ENCODE results near the gene MAMSTR.
"Not testable (repeated sequence)": the region's sequence is repeated elsewhere in the genome, so short reads cannot be mapped to it uniquely, and the experiment has no call there.

Gene MAMSTR

DNA sequence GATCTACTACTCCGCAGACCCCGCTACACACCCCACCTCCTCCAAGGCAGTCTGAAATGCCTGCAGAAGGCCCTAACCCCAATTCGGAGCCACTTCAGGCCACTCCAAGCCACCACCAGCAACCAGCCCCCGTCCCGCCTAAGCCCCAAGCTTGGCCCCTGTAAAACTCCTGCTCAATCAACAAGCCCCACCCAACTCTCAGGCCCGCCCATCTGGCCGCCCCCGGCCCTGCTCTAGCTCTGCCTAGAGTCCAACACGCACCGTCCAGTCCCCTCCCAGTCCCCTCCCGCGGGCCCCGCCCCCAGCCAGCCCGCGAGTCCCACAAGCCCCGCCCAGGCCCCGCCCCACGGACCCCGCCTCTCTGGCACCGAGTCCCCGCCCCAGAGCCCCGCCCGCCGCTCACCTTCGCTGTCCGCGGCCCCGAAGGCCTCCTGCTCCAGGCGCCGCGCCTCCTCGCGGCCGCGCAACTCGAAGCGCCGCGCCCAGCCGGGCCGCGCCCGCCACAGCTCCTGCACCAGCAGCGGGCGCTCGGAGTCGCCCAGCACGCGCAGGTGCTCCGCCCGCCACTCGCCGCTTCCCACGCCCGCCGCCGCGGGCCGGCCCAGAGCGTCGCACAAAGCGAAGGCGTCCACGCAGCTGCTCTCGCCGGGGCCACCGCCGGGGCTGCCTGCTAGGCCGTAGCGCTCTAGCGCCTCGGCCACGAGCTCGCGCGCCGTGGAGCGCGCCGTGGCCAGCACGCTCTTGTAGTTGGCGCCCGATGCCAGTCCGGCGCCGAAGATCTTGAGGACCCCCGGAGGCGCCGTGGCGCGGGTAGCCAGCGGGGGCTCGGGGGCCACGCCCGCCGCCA, 19.3 kb upstream of the MAMSTR start:
- DNase-seq = peak; percentile 94
- peaks cover 20% of the 10 kb centered on the region for H3K27me3 Mint-ChIP-seq
- H3K4me1 Mint-ChIP-seq (ENCODE audit: low read depth) = peaks cover 10% of the 10 kb centered on the region
- peak overlapping the region; percentile 44 for H3K27ac Mint-ChIP-seq
- H3K36me3 Mint-ChIP-seq (ENCODE audit: low read depth) = no peaks in the 10 kb centered on the region
- H3K9me3 Mint-ChIP-seq = no peaks in the 10 kb centered on the region
- peak overlapping the region; percentile 55 for H3K4me3 Mint-ChIP-seq

DNA sequence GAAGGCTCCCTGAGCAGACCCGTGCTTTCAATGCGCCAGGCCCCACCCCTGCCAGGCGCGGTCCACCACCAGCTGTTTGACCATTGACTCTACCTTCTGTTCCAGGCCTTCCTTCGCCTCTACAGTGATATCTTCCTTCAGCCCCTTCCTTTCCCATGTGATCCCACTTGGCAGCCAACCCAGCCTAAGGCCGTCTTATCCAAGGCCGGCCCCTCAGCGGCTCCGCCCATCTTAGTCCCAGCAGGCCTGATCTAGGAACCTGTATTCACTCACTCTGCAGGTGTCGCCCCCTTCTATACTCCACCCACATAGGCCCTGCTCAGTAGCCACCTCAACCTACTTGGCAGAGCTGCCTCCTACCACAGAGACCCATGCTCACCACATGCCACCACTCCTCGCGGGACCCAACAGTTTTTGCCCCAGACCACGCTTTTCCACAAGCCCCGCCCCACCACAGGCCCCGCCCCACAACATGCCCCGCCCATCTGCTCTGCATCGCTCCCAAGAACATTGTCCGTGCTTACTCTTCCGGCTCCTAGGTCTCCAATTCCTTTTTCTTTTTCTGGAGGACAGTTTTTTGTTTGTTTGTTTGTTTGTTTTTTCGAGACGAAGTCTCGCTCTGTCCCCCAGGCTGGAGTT, 18.0 kb upstream of the MAMSTR start:
- Mint-ChIP-seq H3K4me3 (no peak overlapping the region), H3K36me3 (ENCODE audit: low read depth) (no peaks in the 10 kb centered on the region)

DNA sequence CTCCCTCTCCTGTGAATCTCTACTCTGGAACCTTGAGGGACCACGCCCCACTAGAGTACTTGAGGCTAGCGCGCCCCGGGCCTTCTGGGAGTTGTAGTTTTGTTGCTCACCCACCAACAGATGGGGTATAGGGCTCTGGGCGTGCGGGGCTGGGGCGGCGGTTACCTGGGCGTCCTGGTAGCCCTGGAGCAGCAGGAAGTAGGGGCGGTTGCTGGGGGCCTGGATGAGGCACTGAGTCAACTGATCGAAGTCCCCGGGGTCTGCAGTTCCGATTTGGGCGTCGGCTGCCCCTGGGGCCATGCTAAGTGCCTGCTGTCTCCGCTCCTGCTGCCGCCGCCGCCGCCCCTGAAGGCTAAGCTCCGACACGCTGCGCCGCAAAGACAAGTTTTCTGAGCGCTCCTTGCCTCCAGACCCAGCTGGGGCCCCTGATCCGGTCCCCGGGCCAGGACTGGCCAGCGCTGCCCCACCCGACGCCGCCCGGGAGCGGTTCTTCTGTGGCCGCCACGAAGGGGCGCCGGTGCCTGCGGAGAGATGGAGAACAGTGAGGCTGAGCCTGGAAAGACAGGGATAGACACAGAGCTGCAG, 15.6 kb upstream of the MAMSTR start:
- no peak overlapping the region for H3K27ac Mint-ChIP-seq
- H3K4me3 Mint-ChIP-seq = no peak overlapping the region
- peaks cover 5% of the 10 kb centered on the region for H3K27me3 Mint-ChIP-seq
- no peaks in the 10 kb centered on the region for H3K9me3 Mint-ChIP-seq
- H3K36me3 Mint-ChIP-seq (ENCODE audit: low read depth) = no peaks in the 10 kb centered on the region
- DNase-seq = no peak
- H3K4me1 Mint-ChIP-seq (ENCODE audit: low read depth) = peaks cover 7% of the 10 kb centered on the region

More for the DNA sequence above, 18.0 kb upstream of the MAMSTR start:
- Mint-ChIP-seq H3K27ac (no peak overlapping the region), H3K9me3 (no peaks in the 10 kb centered on the region), H3K27me3 (peaks cover 15% of the 10 kb centered on the region), H3K4me1 (ENCODE audit: low read depth) (peaks cover 10% of the 10 kb centered on the region)
- no peak for DNase-seq

DNA sequence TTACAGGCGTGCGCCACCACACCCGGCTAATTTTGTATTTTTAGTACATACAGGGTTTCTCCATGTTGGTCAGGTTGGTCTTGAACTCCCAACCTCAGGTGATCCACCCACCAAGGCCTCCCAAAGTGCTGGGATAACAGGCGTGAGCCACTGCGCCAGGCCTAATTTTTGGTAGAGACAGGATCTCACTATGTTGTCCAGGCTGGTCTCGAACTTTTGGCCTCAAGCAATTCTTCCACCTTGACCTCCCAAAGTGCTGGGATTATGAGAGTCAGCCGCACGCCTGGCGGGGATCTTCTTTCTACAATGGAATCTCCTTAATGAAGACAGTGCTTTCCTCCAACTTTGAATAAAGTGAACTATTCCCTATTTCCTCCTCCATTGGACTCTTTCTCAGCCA, 15.1 kb upstream of the MAMSTR start:
- H3K27ac Mint-ChIP-seq = no peak overlapping the region
- no peaks in the 10 kb centered on the region for H3K9me3 Mint-ChIP-seq
- no peak overlapping the region for H3K4me3 Mint-ChIP-seq
- H3K4me1 Mint-ChIP-seq (ENCODE audit: low read depth) = peaks cover 4% of the 10 kb centered on the region
- no peaks in the 10 kb centered on the region for H3K36me3 Mint-ChIP-seq (ENCODE audit: low read depth)
- H3K27me3 Mint-ChIP-seq = no peaks in the 10 kb centered on the region
- no peak for DNase-seq

DNA sequence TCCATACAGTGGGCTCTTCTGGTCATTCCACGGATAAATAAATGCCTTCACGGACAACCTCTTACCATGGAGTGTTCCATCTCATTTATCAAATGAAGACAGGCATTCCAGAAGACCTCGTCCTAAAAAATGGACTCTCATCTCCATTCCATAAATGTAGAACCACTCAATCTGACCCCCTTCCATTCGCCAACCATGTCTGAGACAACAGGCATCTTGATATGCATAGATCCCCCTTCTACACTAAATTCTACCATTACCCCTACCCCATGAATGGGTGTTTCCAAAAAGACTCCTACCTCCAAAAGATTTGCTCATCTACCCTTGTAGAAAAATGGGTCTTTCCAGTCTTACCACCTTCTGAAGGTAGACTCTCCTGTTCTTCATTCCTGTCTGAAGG, 11.9 kb upstream of the MAMSTR start:
- no peak overlapping the region for H3K27ac Mint-ChIP-seq
- no peaks in the 10 kb centered on the region for H3K27me3 Mint-ChIP-seq
- no peak for DNase-seq
- H3K36me3 Mint-ChIP-seq (ENCODE audit: low read depth) = peaks cover 4% of the 10 kb centered on the region
- H3K4me3 Mint-ChIP-seq = no peak overlapping the region
- peaks cover 3% of the 10 kb centered on the region for H3K4me1 Mint-ChIP-seq (ENCODE audit: low read depth)
- H3K9me3 Mint-ChIP-seq = peaks cover 5% of the 10 kb centered on the region

DNA sequence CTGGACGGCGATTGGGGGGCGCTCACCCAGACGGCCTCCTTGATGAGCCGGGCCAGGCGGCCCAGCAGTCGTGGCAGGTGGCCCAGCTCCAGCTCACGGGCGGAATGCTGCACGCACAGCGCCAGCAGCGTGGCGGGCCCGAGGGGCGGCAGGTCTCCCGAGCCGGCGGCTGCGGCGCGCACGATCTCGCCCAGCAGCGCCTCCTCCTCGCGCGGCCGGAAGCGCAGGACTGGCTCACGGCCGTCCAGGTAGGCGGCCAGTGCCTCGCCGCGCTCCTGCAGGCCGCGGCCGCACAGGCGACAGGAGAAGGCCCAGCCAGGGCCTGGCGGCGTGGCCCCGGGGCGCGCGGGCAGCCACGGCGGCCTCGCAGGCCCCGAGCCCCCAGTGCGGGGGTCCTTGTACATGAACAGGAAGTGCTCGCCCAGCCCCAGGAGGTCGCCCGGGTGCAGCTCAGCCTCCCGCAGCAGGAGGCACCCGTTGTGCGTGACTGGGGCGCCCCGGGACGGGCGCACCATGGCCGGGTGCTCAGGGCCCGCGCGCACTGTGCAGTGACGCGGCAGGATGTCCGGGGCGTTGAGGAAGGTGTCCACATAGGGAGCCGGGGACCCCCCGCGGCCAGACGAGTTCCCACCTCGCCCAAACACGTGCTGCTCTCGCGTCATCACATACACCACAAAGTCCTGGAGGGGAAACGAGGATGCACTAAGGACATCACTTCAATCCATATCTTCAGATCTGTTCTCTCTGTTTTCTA, 9.6 kb upstream of the MAMSTR start:
- H3K27me3 Mint-ChIP-seq = no peaks in the 10 kb centered on the region
- H3K4me1 Mint-ChIP-seq (ENCODE audit: low read depth) = peaks cover 17% of the 10 kb centered on the region
- peaks cover 13% of the 10 kb centered on the region for H3K36me3 Mint-ChIP-seq (ENCODE audit: low read depth)
- no peak for DNase-seq
- H3K9me3 Mint-ChIP-seq = peaks cover 16% of the 10 kb centered on the region
- H3K4me3 Mint-ChIP-seq = no peak overlapping the region
- no peak overlapping the region for H3K27ac Mint-ChIP-seq

DNA sequence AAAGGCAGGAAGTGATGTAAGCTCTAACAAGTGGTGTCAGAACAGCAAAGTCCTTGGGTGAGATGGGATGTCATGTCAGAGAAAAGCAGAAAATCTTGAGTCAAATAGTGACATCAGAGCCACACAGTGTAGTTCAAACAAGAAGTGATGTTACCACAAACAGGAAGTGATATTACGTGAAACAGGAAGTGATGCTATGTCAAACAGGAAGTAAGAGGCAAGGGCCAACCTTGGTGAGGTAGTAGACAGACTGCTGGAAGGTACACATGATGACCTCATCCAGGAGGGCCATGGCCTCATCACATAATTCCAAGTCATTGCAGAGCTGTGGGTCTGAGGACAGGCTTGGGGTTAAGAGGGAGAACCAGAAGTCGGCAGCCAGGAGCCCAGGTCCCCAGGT, 7.0 kb upstream of the MAMSTR start:
- Mint-ChIP-seq H3K9me3 (peaks cover 16% of the 10 kb centered on the region), H3K36me3 (ENCODE audit: low read depth) (peaks cover 13% of the 10 kb centered on the region), H3K27me3 (no peaks in the 10 kb centered on the region), H3K27ac (peak overlapping the region; percentile 54), H3K4me1 (ENCODE audit: low read depth) (peaks cover 20% of the 10 kb centered on the region), H3K4me3 (no peak overlapping the region)
- peak; percentile 43 for DNase-seq

DNA sequence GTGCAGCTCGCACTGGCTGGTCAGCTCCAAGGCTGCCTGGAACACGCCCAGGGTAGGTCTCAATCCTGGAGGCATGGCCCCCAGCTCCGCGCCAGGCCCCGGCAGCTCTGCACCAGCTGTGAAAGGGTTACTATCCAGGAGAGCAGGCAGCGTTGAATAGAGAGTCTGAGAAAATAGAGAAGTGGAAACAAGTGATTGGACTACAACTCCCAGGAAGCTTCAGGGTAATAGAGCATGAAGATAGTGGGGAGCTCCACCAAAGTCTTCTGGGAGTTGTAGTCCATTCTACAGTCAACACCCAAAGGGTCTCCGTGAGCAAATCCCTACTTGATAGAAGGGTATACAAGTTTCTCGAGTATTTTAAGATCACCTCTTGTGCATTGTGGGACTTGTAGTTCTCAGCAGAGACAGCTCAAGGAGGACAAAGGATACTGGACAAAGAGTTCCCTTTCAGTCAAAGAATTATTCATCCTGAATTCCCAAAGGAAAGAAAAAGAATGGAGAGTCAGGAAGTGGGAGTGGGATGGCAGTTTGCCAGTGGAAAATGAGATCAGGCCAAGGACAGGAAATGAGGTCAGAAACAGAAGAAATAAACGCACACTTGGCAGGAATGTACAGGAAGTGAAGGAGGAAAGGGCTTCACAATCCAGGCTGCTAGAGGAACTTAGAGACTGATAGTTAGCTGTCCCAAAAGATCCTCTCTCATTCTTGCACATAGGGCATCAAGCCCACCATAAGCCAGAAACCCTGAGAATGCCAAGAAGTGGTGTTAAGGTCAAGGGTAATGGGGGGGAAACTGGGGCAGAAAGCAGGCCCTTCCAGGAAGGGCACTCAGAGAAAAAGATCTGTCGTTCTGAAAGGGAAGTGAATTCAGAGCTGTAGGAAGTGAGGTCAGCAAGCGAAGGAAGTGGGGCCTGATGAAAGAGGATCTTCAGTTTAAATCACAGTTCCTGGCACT, 5.5 kb upstream of the MAMSTR start:
- H3K27me3 Mint-ChIP-seq = no peaks in the 10 kb centered on the region
- peaks cover 32% of the 10 kb centered on the region for H3K4me1 Mint-ChIP-seq (ENCODE audit: low read depth)
- peak overlapping the region; percentile 92 for H3K27ac Mint-ChIP-seq
- peak; percentile 53 for DNase-seq
- peaks cover 15% of the 10 kb centered on the region for H3K36me3 Mint-ChIP-seq (ENCODE audit: low read depth)
- peaks cover 16% of the 10 kb centered on the region for H3K9me3 Mint-ChIP-seq
- H3K4me3 Mint-ChIP-seq = no peak overlapping the region

DNA sequence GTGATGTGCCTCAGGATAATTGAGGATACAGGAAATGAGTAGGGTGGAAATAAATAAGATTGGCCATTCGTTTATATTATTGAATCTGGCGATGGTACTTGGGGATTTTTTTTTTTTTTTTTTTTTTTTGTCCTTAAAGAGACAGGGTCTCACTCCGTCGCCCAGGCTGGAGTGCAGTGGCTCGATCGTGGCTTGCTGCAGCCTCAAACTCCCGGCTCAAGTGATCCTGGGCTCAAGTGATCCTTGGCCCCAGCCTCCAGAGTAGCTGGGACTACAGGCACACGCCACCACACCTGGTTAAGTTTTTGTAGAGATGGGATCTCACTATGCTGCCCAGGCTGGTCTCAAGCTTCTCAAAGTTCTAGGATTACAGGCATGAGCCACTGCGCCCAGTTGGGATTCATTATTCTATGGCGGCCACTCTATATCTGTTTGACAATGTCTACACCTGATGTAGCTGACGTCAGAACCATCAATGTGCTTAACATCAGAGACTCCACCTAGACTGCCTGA, 2.7 kb upstream of the MAMSTR start:
- peaks cover 32% of the 10 kb centered on the region for H3K4me1 Mint-ChIP-seq (ENCODE audit: low read depth)
- peaks cover 15% of the 10 kb centered on the region for H3K36me3 Mint-ChIP-seq (ENCODE audit: low read depth)
- no peak for DNase-seq
- no peak overlapping the region for H3K27ac Mint-ChIP-seq
- no peaks in the 10 kb centered on the region for H3K27me3 Mint-ChIP-seq
- H3K9me3 Mint-ChIP-seq = peaks cover 16% of the 10 kb centered on the region
- peak overlapping the region; percentile 4 for H3K4me3 Mint-ChIP-seq

DNA sequence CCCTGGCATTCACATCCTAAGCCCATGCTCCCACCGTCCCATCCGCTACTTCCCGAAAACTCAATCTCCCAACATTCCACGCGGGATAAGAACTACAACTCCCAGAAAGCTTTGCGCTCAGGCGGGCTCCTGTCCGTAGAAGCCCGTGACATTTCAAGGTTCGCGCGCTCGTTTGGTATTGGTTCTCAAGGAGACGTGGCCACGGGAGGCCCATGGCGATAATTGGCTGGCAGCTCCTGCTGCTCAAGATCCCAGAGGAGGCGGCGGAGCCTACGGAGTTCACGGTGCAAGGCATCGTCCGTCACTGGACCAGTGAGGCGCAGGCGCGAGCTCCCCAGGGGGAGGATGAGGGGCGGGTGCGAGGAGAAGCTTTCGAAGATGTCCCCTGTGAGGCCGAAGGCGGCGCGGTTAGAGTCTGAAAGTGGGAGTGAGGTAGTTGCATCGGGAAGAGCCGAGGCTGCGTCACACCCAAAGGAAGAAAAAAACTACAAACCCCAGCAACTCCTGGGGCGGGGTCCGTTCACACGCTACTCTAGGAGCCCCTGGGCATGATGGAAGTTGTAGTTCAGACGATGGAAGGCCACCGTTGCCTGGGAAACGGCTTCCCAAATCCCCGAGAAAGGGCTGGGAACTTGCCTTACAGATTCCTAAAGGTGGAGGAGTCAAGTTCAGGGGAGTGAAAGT, 1.2 kb upstream of the MAMSTR start:
- Mint-ChIP-seq H3K36me3 (ENCODE audit: low read depth) (peaks cover 8% of the 10 kb centered on the region), H3K27ac (peak overlapping the region; percentile 98), H3K27me3 (no peaks in the 10 kb centered on the region), H3K9me3 (peaks cover 9% of the 10 kb centered on the region), H3K4me1 (ENCODE audit: low read depth) (peaks cover 25% of the 10 kb centered on the region), H3K4me3 (peak overlapping the region; percentile 86)
- peak; percentile 91 for DNase-seq

DNA sequence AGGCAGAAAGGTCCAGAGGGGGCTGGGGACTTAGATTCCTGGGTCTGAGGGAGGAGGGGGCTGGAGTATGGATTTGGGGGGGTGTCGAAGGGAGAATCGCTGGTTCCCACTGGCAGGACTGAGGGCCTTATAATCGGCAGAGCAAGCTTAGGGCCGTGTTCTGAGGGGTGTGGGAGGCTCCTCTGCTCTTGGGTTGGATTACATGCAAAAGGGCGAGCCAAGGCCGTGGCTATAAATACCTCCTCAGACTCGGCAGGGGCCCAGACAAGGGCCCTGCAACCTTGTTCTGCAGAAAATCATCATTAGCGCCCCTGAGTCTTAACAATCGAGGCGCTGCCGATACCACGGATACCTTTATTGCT, 707 bp upstream of the MAMSTR start:
- H3K36me3 Mint-ChIP-seq (ENCODE audit: low read depth) = peaks cover 4% of the 10 kb centered on the region
- peaks cover 6% of the 10 kb centered on the region for H3K9me3 Mint-ChIP-seq
- H3K4me1 Mint-ChIP-seq (ENCODE audit: low read depth) = peaks cover 22% of the 10 kb centered on the region
- peak overlapping the region; percentile 98 for H3K27ac Mint-ChIP-seq
- H3K27me3 Mint-ChIP-seq = no peaks in the 10 kb centered on the region
- peak overlapping the region; percentile 86 for H3K4me3 Mint-ChIP-seq
- no peak for DNase-seq

DNA sequence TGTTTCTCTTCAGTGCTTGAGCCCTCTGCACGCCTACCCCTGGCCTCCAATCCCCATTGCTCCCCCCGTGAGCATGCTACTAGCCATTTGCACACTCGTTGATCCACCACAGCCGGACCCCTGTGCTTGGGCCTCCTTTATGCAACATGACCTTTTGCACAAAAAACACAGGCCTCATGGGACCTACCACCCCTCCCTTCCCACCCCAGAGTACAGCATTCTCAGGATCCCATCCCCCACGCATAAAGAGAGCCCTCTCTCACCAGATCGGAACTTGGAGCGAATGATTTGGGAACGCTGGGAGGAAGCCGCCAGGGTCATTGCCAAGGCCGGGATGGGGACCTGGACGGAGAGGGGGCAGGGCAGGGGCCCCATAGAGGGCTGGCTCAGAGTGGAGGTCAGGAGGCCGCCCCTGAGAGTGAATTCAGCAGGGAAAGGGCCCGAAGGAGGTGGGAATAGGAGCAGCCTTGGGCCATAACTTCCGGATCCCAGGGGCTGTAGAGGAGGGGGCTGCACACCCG, 754 bp downstream of the MAMSTR start:
- Mint-ChIP-seq H3K27ac (no peak overlapping the region), H3K27me3 (no peaks in the 10 kb centered on the region), H3K4me1 (ENCODE audit: low read depth) (peaks cover 23% of the 10 kb centered on the region), H3K36me3 (ENCODE audit: low read depth) (peaks cover 2% of the 10 kb centered on the region), H3K9me3 (no peaks in the 10 kb centered on the region), H3K4me3 (no peak overlapping the region)
- DNase-seq = no peak

DNA sequence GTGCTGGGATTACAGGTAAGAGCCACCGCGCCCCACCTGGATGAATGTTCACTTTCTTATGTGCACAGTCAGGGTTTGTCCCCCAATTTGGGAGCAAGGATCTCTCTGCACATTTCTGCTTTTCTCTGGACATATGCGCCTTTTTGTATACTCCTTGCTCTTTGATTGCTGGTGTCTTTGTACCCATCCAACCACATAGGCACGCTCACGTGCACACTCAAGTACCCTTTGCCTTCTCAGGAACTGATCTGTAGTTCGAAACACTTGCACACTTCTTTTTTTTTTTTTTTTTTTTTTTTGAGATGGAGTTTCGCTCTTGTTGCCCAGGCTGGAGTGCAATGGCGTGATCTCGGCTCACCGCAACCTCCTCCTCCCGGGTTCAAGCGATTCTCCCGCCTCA, 1.4 kb downstream of the MAMSTR start:
- H3K36me3 Mint-ChIP-seq (ENCODE audit: low read depth); H3K9me3 Mint-ChIP-seq; H3K4me3 Mint-ChIP-seq; H3K27me3 Mint-ChIP-seq; DNase-seq; H3K27ac Mint-ChIP-seq: not testable (repeated sequence)
- H3K4me1 Mint-ChIP-seq (ENCODE audit: low read depth) = peaks cover 28% of the 10 kb centered on the region

All from activated T-cell treated with anti-CD3 and anti-CD28 coated beads, Interleukin-2, amount 50 U/mL, for 24 hours (primary cell).